NCI-H2107 (cell line): Measurements from ENCODE around the gene PKN3.
"Not testable (repeated sequence)": the region's sequence is repeated elsewhere in the genome, so short reads cannot be mapped to it uniquely, and the experiment has no call there.

Experiments used
- DNase-seq: peaks from one replicate; lab custom pipeline; 2025; lab: John Stamatoyannopoulos, UW

Gene PKN3

DNA sequence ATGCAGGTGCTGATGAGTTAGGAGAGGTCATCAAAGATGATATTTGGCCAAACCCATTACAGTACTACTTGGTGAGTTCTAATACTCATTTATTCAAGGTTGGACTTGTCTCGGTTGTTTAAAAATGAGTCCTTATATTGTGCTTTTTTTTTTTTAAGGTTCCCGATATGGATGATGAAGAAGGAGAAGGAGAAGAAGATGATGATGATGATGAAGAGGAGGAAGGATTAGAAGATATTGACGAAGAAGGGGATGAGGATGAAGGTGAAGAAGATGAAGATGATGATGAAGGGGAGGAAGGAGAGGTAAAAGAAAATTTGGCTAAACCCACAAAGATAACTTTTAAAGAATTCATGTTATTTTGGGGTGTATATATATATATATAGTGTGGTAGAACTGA lies 8.6 kb upstream of the PKN3 start:
- DNase-seq, result not testable (repeated sequence)

DNA sequence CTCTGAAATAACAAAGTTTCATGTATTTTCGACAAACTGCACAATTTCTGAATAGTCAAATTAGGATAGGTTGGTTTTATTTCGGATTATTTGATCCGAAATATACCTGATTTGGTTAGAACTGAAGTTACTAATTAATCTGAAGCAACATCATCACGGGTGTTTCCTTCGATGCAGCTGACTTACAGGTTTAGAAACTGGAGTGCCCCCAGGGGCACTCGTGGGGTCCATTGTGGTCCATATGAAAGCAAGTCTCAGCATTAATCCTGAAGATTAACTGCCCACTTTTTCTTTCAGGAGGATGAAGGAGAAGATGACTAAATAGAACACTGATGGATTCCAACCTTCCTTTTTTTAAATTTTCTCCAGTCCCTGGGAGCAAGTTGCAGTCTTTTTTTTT lies 8.0 kb upstream of the PKN3 start:
- no peak for DNase-seq

DNA sequence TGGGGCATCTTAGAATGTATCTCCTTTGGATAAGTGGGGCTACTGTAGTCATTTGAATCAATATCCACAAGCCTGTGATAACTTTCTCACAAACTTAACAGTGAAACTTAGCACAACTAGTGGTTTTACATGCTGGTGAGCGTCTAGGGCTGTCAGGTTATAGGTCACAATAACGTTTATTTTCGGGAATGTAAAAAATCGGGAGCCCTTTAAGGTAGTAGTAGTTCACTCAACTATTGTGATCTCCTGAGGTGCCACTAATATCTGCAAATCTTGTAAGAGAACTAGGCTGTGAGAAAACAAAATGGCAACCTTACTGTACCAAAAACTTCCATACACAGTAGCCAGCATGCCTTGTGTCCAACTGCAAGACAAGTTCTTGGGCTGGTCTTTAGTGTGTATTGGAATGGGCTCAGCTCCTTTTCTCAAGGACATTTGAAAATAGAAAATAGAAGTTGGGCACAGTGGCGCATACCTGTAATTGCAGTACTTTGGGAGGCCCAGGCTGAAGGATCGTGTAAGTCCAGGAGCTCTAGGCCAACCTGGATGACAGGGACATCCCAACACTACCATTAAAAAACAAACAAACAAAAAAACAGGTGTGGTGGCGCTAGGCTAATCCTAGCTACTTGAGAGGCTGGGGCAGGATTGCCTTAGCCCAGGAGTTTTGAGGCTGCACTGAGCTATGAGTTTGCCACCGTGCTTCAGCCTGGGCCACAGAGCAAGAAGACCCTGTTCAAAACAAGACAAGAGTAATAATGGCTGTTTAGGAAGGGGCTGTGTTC lies 5.2 kb upstream of the PKN3 start:
- DNase-seq, result no peak

DNA sequence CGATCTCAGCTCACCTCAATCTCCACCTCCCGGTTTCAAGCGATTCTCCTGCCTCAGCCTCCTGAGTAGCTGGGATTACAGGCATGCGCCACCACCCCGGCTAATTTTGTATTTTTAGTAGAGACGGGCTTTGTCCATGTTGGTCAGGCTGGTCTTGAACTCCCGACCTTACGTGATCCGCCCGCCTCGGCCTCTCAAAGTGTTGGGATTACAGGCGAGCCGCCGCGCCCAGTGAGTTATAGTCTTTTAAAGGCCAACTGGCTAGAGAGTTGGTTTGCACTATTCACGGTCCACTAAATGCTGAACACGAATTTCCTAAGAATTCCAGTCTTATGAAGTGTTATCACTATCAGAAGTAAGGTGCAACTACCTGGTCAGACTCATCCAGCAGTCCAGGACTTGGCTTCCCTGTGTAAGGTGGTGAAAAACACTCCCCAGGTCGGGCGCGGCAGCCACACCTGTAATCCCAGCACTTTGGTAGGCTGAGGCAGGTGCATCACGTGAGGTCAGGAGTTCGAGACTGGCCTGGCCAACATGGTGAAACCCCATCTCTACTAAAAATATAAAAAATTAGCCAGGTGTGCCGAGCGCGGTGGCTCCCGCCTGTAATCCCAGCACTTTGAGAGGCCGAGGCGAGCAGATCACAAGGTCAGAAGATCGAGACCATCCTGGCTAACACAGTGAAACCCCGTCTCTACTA lies 3.1 kb upstream of the PKN3 start:
- not testable (repeated sequence) for DNase-seq

DNA sequence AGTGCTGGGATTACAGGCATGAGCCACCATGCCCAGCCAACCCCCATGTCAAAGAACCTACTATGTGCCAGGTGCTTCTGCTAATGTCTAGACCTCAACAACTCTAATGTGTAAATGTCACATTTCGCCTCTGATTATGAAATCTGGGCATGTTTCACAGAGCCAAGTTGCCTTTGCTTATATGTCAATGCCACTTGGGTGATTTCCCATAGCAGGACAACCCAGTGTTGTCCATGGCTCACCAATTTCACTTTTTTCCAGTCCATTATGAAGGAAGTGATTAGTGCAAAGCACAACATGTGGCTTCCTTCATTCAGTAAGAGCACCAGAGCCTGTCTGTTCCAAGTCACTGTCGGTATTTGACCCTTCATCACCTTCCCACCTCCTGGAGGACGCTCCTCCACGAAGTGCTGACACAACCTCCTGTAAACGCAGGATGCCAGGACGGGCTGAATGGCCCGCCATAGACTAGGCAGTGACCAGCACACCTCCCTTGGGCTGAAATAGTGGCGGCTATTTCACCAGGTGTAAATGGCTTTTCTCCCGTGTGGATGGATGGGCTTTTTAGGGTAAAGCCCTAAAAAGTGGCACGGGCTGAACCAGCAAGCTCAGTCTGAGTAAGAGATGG lies 962 bp upstream of the PKN3 start:
- DNase-seq, result no peak

DNA sequence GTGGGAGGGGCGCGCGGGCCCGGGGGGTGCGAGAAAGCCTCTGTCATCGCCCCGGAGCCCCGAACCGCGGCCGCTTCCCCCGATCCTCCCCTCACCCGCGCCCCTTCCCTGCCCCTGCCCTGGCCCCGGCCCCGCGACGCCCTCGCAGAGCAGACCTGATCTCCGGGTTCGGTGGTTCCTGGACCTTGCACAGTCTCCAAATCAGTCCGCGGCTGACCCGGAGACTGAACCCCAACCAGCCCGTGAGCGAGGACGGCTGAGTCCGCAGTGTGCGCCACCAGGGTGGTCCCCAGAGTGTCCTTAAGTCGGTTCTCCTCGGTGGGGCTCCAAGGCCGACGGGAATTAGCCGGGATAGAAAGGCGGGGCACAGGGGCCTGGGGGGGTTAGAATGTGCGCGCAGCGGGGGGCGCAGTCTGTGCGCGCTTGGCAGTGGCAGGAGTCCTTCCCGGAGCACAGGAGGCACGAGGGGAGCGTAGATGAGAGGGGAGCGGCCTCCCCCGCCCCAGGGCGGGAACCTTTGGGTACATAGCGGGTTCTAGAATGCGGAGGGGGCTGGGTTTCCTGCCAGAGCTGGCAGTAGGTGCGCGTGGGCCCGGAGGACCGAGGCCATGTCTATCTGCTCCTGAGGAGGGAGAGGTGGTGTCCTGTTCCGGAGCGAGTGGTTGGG lies 779 bp downstream of the PKN3 start:
- DNase-seq, result no peak

DNA sequence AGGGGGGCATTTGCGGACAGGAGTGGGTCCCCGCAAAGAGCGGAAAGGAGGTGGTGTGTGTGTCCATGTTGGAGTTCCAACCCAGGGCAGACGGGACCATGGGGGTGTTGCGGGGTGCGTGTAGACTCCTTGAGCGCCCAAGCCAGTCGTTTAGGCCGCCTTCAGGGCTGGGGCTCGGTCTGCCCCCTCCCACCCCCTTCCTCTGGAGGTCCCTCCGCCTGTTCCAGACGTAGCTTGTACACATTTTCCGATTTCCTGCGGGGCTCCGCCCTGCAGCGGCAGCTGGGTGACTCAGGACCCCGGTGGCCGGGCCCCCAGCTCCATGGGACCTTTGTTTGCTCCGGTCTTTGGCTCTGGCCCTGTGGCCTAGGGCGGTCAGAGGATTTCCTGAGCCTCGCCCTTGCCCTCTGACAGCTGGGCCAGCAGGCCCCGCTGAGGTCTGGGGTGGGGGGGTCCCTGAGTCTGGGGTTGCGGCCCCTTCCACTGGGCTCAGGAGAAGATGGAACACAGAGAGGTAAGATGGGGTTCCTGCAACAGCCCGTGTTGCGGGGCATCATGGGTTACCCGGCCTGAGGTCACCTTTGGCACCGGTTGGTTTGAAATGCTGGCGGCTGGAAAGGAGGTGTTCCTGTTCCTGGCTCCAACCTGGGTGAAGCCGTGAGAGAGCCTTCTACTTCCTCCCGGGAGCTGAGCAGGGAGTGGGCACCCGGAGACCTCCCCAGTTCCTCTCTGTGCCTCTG lies 1.5 kb downstream of the PKN3 start:
- no peak for DNase-seq

DNA sequence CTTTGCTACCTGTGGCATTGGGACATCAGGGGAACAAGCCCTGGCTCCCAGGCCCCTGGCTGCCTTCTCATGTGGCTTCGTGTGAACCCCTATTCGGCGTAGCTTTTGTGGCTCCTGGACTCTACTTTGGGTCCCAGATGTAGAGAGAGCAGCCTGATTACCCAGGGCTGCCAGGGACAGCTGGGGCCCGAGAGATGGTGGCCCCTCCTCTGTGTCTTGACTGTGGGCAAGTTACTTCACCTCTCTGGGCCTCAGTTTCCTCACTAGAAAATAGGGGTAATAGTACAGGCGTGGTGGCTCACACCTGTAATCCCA lies 2.0 kb downstream of the PKN3 start:
- no peak for DNase-seq

DNA sequence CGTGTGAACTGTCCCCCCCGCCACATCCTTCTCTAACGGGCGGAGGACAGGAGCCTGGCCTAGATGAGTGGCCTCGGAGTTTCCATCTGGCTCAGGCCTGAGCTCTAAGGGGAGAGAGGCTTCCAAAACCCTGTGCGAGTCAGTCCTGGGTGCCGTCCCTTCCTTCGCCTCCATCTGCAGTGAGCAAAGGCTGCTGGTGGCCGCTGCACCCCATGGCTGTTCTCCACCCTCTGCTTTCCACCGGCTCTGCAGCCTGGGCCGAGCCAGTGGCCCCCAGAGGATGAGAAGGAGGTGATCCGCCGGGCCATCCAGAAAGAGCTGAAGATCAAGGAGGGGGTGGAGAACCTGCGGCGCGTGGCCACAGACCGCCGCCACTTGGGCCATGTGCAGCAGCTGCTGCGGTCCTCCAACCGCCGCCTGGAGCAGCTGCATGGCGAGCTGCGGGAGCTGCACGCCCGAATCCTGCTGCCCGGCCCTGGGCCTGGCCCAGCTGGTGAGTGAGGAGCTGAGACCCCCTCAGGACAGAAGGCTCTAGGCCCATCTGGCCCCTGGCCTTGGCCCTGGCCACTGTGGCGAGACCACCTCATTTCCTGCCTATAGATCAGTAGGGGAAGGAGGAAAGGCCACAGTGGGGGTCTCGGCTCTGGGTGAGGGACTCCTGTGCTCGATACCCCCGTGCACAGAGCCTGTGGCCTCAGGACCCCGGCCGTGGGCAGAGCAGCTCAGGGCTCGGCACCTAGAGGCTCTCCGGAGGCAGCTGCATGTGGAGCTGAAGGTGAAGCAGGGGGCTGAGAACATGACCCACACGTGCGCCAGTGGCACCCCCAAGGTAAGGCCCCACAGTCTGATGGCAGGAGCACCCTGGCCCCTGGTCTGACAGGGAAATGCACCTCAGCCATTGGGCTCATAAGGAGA lies 3.0 kb downstream of the PKN3 start:
- no peak for DNase-seq

DNA sequence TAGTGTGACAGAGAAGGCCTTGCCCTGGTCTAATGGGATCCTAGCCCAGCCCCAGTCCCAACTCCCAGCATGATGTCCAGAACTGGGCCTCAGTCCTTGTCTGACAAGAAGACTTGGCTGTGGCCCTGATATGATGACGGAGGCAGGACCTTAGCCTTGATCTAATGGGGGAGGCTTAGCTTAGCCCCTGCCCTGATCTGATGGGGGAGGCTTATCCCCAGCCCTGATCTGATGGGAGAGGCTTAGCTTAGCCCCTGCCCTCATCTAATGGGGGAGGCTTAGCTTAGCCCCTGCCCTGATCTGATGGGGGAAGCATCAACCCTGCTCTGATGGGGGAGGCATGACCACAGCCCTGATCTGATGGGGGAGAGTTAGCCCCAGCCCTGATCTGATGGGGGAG lies 3.7 kb downstream of the PKN3 start:
- DNase-seq, result no peak

DNA sequence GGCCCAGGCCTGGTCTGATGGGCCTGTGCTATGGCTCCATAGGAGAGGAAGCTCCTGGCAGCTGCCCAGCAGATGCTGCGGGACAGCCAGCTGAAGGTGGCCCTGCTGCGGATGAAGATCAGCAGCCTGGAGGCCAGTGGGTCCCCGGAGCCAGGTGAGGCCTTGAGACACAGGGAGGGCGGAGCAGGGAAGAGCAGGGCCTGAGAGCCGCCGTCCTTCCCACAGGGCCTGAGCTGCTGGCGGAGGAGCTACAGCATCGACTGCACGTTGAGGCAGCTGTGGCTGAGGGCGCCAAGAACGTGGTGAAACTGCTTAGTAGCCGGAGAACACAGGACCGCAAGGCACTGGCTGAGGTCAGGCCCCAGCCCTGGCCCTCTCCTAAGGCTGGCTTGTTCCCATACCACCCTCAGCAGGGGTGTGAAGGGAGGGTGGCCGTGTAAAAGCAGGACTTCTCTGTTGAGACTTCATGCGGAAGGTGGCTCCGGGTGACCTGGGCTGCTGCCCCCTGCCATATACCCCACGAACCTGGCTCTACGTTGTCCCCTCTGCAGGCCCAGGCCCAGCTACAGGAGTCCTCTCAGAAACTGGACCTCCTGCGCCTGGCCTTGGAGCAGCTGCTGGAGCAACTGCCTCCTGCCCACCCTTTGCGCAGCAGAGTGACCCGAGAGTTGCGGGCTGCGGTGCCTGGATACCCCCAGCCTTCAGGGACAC lies 4.5 kb downstream of the PKN3 start:
- DNase-seq, result no peak

DNA sequence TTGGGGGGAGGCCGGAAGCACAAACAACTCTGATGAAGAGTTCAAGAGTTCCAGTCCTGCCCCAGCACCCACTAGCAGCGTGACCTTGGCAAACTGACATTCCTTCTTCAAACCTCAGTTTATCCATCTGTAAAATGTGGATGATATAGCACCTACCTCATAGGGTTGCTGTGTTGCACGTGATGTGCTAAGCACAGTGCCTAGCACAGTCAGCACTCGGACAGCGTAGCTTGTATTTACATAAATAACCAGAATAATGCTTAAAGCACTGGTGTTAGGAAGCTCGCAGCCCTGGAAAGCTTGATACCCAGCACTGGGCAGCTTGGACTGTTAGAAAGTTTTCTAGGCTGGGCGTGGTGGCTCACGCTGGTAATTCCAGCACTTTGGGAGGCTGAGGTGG lies 5.1 kb downstream of the PKN3 start:
- no peak for DNase-seq

DNA sequence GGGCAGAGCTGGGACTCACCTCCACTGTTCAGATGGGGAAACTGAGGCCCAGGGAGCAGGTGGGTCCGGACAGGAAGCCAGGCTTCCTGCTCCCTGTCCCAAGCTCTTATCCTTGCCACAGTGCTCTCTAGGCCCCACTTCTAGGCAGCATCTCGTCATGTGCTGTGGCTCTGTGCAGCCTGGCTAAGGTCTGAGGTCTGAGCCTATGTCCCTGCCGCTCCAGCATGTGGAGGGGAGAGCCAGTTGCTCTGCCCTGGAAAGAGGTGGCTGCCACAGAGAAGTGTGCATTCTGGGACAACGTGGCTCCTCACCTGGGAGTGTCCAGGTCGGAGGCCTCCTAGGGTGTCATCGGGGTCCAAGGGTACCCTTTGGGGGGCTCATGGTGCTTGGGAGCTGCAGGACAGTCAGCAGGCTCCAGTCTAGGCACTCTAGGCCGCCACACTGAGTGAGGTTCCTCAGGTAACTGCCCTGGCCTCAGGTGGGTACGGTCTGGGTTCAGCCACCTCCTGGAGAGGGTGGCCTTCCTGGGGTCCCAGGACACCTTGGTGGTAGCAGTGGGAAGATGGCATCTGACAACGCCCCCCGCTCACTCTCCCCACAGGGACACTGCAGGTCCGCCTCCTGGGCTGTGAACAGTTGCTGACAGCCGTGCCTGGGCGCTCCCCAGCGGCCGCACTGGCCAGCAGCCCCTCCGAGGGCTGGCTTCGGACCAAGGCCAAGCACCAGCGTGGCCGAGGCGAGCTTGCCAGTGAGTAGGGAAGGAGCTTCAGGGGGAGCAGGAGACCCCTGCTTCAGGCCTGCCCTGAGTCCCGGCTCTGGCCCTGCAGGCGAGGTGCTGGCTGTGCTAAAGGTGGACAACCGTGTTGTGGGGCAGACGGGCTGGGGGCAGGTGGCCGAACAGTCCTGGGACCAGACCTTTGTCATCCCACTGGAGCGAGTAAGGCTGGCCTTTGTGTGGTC lies 10.4 kb downstream of the PKN3 start:
- DNase-seq, result no peak

DNA sequence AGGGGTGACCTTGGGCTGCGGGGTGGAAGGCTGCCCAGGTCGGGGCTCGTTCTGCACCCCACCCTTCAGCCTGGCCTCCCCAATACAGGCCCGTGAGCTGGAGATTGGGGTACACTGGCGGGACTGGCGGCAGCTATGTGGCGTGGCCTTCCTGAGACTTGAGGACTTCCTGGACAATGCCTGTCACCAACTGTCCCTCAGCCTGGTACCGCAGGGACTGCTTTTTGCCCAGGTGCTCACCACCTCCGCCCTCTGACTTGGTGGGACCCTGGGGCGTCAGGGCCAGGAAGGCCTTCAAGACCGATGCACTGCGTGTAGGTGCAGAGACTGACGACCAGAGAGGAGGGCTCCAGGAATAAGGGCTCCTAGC lies 11.1 kb downstream of the PKN3 start:
- no peak for DNase-seq

DNA sequence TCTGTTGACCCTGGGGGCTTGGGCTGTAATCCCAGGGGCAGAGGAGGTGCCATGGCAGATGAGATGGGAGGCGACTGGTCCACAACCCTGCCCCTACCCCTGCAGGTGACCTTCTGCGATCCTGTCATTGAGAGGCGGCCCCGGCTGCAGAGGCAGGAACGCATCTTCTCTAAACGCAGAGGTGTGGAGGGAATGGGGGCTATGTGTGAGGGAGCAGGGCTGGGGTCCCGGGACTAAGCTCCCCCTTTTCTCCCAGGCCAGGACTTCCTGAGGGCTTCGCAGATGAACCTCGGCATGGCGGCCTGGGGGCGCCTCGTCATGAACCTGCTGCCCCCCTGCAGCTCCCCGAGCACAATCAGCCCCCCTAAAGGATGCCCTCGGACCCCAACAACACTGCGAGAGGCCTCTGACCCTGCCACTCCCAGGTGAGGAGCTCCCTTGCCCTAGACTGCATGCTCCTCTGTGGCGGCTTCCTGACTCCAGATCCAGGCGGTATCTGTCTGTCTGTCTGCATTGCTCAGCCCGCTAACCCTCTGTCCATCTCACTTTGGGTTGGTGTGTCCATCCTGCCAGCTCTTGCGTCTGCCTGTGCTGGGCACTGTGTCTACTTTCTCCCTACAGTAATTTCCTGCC lies 11.8 kb downstream of the PKN3 start:
- DNase-seq, result no peak

DNA sequence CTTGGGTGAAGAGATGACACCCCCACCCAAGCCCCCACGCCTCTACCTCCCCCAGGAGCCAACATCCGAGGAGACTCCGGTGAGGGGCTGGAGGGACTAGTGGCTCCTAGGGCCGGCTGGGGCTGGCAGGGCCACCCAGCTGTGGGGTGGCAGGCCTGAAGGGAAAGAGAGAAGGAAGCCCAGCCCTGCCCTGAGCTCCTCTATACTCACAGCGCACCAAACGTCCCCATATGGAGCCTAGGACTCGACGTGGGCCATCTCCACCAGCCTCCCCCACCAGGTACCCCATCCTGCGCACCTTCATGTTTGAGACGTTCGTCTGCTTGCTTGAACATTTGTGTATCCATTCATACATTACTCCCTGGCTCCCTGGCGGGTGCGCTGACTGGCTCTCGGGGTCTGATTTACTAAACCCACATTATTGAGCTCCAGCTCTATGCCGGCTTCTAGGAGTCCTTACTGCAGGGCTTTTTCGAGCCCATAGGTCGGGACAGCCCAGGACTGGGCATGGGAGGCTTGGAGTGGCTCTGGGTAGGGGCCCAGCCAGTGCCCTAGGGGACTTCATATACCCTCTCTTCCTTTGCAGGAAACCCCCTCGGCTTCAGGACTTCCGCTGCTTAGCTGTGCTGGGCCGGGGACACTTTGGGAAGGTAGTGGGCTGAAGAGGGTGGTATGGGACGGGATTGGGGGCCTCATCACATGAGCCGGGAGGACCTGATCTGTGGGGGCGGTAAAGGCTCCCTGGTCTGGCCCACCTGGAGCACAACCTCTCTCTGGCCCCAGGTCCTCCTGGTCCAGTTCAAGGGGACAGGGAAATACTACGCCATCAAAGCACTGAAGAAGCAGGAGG lies 12.5 kb downstream of the PKN3 start:
- DNase-seq, result no peak

DNA sequence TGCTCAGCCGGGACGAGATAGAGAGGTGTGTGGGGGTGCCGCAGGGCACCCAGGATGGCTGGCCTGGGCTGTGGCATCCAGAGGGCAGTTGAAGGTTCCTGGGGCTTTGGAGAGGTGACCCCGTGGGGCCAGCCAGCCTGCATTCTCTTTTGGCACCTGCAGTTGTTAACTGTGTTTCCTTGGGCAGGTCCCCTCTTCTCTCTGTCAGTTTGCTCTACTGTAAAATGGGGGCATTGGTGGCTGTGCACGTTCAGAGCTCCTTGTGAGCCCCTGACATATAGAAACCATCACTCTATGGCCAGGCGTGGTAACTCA lies 13.1 kb downstream of the PKN3 start:
- DNase-seq, result no peak

DNA sequence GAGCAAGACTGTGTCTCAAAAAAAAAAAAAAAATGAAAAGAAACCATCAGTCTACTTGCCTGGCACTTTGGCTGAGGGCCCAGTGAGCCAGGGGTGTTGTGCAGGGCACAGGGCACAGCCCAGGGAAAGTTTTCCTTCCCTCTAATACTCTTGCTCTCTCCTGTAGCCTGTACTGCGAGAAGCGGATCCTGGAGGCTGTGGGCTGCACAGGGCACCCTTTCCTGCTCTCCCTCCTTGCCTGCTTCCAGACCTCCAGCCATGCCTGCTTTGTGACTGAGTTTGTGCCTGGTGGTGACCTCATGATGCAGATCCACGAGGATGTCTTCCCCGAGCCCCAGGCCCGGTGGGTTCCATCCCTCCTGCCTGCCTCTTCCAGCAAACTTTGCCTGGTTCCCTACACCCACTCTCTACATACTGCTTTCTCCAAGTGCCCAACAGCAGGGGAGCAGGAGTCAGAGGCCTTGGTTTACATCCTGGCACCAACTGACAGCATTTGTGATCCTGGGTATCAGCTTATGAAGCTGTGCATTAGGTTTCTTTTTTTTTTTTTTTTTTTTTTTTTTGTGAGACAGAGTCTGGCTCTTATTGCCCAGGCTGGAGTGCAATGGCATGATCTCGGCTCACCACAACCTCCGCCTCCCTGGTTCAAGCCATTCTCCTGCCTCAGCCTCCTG lies 14.4 kb downstream of the PKN3 start:
- DNase-seq, result no peak
